DLD1 (cell line): ENCODE measurements around the gene CMTM7.
"Not testable (repeated sequence)": the region's sequence is repeated elsewhere in the genome, so short reads cannot be mapped to it uniquely, and the experiment has no call there.

Experiments
- in situ Hi-C: cut with HindIII; loops from 2 replicates; pipeline ENCODE4 v1.10.0; 2017; ENCODE audit warnings: low sequenced_read_pairs

Gene CMTM7

DNA sequence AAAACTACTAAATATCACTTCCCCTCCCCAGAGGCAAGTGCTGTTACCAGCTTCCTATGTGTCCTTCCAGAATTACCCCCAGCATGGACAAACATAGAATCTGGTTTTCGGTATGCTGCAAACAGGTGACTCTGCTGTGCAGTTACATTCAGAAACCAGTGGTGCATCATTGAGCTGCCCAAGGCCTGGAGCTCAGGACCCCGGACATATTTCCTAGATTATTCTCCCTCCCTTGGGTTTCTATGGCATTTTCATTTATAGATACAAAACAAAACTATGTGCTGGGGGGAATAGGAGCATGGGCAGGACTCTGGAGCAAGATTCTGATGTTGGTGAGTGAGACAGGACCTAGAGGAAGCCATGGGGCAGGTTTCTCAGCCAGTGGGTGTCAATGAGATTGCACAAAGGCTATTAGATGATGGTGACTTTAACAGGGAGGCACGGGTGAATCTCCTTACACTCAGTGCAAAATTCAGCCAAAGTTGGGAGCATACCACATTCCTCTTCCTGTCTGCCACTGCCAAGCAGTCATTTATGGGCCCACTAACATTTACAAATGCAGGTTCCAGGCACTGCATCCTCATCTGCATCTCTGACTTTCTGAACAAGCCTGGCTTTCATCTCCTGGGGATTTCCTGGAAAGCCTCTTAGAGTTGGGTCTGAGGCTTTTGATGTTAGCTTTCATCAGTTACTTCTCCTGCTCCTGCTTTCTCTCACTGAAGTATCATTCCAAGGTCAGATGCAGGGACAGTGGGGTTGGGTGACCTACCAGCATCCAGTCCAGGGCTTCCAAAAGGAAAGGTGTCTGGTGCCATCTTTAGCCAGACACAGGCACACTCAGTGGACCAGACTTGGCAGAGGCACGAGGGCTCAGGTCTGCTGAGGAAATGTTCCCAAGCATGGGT lies 44.5 kb downstream of the CMTM7 start:
- in situ Hi-C loops: no loop called here

DNA sequence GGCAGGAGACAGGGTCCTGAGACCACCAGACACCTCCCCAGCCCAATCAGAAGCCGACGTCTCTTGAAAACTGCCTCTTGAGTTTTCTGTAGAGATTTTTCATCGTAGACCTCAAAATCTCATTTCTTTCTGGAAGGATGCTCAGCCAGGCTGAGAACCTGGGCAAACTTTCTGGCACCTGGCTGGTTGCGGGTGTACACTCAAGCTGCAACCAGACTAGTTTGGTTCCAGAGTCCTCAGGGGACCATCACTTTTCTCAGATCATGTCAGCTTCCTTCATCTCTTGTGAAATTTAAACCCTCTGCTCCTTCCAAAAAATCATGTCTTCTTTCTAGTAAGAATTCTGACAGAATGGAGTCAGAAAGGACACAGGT lies 45.1 kb downstream of the CMTM7 start:
- in situ Hi-C loops: no loop called here

DNA sequence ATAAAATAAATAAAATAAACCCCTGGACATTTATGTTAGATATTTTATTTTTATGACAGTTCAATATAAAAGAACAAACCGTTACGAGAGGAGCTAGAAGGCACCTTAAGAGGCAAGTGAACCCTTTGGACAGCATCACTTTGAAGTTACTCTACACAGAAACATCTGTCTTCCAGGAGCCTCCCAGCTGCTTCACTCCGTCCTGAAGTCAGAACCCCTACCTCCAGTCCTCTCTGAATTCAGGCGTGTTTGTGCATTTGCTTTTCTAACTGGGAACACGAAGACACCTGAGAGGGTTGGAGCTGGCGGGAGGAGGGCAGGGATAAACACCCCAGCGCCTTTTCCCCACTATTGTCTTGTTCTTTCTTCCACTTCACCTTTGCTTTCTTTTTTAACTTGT lies 46.2 kb downstream of the CMTM7 start:
- in situ Hi-C loops: no loop called here

DNA sequence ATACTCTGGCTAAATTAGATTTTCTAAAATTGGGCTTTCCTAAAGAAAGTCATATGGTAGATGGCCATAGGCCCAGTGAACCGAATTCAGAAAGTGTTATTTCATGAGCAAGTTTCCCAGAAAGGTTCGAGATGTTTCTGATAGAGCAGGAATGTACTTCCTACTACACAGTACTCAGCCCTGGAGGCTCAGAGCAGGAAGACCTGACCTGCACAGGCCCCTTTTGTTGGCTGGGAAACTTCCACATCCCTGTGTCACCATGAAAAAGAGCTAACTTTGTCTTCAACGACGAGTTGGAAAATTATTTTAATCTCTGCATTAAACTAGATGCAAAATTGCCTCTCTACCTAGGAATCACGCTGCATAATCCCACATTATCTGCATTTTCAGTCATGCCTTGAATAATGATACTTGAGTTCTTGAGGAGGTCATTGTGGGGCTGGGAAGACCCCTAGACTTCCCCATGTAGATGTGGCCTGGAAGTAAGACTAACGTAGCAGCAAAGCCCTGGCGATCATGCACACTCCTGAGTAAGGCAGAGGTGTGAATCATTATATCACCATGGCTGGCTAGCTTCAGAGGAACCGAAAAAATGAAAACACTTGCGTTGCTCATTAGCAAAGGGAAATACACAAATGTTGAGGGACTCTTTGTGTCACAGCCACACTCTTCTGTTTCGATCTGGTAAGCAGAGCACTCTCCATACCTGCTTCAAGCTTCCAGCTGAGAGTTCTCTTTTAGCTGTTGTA lies 47.1 kb downstream of the CMTM7 start:
- in situ Hi-C loops: no loop called here

DNA sequence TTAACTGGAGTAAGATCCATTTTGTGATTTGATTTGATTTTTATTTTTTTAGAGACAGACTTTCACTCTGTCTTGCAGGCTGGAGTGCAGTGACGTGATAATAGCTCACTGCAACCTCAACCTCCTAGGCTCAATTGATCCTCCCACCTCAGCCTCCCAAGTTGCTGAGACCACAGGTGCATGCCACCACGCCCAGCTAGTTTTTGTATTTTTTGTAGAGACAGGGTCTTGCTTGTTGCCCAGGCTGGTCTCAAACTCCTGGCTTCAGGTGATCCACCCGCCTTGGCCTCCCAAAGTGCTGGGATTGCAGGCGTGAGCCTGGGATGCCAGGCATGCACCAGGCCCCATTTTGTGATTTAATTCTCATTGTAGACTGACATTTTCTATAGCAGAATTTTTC lies 47.8 kb downstream of the CMTM7 start:
- in situ Hi-C loops: not testable (repeated sequence)

DNA sequence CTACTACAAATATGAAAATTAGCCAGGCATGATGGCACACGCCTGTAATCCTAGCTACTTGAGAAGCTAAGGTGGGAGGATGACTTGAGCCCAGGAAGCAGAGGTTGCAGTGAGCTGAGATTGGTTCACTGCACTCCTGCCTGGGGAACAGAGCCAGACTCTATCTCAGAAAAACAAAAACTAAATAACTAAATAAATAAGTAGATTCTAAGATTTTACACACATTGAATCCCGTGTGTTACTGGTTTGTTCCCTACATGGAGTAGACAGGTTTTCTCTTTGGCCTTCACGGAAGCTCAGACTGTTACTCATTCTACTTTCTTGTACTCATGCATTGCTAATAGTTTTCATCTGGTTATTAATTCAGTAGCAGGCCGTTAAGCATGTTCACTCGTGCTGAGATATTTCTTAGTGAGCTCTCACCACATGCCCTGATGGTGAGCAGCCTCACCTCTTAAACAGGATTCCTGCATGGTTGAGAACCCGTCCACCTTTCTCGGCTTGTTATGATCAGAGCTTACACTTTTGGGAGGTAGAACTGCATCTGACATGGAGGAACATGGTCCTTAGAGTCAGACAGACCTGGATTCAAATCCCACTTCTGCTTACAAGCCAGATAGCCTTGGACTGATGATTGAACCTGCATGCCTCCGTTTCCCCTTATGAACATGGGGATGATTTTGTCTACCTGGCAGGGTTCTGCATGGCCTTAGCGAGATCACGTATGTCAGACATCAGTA lies 49.1 kb downstream of the CMTM7 start:
- in situ Hi-C loops: no loop called here

DNA sequence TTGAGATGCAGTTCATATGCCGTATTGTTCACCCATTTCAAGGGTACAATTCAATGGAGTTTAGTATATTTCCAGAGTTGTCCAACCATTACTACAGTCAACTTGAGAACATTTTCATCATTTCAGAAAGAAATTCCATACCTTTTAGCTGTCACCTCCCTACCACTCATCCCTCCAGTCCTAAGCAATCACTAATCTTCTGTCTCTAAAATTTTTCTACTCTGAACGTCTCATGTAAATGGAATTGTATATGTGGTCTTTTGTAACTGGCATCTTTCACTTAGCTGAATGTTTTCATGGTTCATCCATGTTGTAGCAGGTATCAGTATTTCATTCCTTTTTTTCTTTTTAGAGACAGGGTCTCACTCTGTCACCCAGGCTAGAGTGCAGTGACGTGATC lies 51.1 kb downstream of the CMTM7 start:
- in situ Hi-C loops: no loop called here

DNA sequence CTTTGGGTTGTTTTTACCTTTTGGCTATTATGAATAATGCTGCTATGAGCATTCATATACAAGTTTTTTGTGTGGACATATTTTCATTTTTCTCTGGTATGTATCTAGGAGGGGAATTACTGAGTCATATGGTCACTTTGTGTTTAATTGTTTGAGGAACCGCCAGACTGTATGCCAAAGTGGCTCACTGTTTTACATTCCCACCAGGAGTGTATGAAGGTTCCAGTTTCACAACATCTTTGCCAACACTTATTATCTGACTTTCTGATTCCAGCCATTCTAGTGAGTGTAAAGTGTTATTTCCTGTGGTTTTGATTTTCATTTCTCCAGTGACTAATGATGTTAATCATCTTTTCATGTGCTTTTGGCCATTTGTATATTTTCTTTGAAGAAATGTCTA lies 51.8 kb downstream of the CMTM7 start:
- in situ Hi-C loops: no loop called here

DNA sequence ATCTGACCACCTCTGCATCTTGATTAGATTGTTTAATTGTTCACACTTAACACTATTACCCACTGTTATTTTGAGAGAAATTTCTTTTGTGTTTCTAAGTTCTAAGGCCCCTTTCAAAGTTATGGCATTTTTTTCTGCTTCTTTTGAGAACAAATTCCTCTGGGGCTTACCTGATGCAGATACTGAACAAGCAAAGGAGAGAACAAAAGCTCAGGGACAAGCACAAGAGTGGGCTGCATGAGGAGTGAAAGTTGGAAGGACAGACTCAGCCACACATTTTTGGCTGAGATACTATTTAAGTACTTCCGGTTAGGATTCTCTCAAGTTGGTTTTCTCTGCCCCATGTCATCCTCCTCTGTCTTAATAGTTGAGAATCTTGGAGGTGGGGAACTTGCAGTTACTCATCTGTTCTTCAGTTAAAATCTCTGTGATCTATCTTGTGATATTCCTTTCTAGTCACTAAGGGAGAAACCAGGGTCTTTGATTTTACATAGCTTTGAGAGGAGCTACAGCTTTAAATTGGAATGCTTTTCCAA lies 56.3 kb downstream of the CMTM7 start:
- in situ Hi-C loops: no loop called here

DNA sequence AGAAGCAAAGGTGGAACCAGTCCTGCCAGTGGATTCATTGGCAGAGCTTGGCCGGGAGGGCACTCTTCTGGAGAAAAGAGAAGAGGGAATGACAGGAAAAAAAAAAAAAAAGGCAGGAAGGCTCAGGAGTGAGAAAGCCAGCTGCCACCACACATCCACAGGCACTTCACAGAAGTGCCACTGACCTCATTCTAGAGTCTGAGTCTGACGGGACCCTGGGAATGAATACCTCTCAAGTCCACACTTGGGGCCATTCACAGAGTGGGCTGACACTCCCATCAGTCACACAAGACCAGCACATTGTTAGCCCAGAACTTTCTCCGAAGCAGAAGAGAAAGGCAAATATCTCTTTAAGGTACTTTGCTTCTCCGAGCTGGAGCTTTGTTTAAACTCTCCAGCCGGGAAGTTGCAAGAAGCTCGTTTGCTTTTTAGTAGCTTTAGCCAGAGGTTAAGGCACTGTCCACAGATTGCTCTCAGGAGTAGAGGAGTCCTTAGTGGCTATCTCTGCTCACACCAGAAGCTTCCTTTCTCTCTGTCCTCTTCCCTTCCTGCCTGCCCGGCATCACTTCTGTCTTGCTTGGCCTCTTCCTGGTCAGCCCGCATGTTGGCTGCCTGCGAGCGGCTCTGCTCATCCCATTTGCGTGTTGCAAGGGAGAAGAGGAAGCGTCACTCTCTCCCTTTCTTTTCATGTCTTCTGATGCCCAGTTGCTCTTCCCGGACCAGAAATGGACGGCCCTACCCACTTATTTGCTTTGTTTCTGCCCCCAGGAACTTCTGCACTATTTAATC lies 57.2 kb downstream of the CMTM7 start:
- in situ Hi-C loops: no loop called here

DNA sequence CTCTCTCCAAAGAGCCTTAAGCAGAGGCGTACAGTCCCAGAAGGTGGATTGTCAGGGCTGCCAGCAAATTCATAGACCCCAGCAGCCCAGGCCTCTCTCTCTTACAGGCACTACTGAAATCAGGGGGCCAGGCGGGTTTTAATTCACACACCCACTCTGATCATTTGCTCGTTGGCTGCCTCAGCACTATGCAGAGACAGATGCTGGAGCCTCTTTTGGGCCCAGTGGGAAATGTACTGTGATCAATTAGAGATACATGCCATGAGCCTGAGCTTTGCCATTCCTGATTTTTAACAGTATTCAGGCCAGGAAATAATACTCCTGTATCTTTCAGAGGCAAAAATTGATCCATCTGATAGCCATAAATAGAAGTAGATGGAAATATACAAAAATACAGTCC lies 58.0 kb downstream of the CMTM7 start:
- in situ Hi-C loops: no loop called here

DNA sequence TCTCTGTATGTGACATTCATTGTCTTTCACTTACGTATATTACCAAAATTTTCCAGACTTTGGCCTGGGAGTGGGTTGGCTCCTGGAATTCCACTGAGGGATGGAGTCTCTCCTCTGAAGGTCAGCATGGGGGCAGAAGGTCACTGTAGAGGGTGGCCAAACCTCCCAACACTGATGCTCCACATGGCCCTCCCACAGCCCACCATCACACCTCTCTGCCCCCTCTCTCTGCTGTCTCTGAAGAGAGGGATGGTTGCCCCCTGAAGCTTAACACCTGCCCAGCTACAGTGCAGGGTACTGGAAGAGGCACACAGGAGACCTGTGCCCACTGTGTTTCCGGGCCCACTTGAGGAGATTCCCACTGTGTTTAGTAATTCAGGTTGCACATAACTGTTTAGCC lies 58.8 kb downstream of the CMTM7 start:
- in situ Hi-C loops: no loop called here

DNA sequence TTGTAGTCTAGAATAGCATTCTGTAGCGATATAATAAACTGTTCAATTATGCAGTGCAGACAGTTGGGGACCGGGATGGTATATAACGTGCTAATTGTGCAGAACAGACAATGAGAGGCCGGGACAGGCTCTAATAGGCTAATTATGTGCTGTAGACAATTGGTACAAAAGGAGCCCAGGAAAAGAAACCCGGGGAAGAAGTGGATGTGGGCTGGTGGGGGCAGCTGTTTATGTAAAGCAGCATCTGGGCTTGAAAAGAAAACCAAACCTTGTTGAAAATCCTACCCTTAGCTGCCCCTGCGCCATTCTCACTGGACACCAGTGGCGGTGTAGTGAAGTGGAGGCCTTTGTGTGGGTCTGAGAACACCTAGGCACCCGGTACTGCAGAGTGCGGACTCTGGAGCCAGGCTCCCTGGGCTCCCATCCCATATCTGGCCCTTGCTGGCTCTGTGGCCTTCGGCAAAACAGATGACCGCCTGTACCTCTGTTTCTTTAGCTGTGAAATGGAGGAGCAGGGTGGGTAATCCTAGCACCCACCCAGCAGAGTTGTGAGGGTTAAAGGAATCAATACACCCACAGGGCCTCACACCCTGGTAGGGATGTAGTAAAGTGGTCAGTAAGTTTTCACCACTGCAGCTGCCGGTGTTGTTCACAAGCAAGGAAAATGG lies 59.5 kb downstream of the CMTM7 start:
- in situ Hi-C loops: no loop called here

DNA sequence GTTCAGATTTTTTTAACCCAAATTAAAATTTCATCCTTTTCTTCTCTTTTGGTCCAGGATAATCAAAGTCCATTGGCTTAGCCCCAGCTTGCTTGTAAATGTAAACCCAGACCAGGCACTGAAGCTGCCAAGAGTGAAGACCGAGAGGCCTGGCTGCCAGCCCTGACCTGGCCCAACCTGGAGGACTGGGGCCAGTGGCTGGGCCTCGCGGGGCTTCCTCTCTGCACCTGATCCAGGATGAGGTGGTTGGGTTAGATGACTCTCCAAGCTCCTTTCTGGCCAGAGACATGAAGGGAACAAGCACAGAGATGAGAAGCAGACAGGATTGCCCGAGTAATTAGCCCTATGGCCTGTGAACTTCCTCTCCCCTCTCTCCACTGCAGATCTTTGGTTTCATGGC lies 60.4 kb downstream of the CMTM7 start:
- in situ Hi-C loops: no loop called here

DNA sequence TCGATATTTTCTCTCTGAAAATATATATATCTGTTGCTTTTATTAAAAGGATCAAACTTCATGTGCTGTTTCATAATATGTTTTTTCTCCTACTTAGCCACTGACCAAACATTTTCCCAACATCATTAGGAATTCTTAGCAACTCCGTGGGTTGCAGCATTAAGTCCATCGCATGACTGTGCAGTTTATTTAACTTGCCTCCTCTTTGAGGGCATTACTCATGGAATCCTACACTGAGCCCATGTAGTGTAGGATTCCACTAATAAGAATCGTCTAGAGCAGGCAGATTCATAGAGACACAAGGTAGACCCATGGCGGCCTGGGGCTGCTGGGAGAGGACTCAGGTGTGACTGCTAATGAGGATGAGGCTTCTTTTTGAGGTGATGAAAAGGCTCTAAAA lies 61.7 kb downstream of the CMTM7 start:
- in situ Hi-C loops: no loop called here

DNA sequence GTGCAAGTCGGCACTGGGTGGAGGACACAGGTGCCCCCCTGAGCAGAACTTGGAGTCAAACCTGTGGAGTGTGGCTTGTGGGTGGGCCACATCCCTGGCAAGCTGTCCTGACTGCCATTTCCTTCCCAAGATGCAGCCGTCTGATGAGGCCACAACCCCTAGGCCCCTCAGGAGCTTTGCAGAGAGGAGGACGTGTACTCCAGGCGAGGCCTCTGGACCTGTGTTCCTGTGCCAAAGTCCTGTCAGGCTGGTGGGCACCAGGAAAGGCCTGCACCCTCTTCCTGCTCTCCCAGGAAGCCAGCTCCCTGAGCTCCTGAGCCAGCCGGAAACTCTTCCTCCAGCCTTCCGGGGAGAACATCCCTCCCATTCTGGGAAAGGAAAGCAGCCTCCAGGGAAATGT lies 62.5 kb downstream of the CMTM7 start:
- in situ Hi-C loops: no loop called here

DNA sequence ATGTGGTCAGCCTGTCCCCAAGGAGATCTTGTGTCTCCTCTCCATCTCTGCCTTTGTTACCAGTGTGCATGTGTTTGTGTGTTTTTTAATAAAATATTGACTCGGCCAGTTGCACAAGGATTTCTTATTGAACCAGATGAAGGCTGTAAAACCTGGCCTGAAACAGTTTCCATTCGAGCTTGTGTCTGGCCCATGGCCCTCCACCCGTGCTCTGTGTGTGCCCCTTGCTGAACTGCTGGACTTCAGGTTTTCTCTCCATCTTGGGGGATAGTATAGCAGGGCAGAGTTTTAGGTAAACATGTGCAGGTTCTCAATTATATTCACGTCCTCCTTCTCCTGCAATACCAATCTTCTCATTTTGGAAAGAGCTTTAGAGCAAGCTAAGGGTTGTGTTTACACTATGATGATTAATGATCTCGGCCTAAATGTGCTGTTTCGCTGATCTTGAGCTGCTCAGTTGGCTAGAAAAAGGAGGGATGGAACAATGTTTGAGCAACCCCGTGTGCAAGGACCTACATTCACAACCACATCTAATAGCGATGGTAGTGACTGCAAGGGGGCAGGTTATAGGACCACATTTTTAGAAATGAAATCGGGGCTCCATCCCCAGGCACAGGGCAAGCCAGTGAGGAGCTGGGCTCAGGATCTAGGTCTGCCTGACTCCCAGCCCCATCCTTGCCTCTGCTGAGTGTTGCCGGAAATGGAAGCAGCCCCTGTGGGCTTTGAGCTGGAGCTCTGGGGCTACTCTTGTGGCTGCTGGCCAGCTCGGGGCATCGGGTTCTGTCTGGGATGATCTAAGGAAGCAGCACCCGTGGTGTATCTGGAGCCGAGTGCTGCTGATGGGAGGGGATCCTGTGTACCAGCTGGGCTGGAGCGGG lies 63.3 kb downstream of the CMTM7 start:
- in situ Hi-C loops: no loop called here

DNA sequence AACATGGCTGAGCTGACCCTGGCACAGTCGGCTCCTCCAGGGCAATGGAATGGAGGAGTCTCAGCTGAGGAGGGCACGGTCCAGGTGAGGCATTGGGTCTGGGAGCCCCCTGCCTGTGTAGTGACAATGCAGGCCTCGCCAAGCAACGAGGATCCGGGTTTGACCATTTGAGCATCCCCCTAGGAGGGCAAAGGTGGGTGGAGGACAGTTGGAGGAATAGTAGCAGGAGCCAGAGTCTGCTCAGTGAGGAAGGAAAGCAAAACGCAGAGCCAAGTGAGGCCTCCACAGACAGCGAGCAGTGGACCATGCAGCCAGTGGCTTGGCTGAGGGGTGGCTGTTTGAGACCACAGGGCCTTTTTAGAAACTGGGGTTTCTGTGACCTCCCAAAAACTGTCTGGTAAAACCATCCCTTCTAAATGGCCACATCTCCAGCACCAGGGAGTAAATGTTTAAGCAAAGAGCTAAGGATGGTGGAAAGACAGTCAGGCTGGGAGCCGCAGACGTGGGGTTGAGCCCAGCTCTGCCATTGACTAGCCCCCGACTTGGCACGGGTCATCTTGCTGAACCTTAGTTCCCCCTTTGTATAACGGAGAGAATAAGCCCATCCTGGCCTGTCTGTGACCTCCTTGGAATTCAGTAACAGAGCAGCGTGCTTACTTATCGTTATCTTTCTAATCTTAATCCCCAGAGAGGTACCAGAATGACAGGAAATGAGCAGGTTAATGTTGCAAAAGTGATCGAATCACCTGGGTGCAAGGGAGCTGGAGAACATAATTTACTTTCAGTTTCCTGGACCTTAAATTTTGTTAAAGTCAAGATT lies 64.2 kb downstream of the CMTM7 start:
- in situ Hi-C loops: no loop called here
